Islet precursor cell (in vitro differentiated cells): ENCODE results near the gene HOXC10.

Experiments
- DNase-seq: peaks from one replicate; pipeline ENCODE4 v3.0.0-alpha.2; 2018

HOXC10 gene

DNA sequence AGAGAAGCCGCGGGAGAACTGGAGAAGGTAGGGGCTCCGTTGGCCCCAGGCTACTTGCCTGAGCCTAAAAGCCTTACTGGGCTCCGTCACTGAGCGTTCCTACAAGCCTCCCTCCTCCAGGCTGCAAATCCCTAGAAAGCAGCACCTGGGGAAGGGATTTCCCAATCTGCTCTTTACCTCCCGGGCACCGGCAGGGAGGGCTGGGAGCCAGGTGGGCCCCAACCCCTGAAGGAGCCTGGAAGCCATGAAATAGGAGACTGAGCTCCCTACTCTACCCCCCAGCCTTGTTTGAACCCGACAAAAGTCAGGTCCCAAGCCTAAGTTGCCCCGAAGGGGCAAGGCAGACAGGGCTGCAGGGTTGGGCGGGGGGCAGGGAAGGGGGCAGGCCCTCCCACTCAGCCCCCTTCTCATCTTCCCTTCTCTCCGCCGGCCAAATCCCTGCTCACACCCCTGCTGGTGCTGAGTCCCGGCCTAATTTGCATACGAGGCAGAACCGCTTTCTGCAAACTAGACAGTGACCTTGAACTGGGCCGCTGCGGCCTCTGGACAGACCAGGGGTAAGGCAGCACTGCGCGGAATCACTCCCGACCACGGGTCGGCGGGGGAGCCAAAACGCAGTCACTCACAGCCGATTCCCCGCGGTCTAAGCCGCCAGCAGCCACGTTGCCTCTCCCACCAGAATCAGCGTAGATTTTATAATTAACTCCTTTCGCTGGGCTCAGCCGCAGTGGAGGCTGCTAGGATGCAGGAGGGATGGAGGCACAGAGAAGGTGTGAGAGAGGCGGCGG, 34.0 kb upstream of the HOXC10 start:
- no peak for DNase-seq

DNA sequence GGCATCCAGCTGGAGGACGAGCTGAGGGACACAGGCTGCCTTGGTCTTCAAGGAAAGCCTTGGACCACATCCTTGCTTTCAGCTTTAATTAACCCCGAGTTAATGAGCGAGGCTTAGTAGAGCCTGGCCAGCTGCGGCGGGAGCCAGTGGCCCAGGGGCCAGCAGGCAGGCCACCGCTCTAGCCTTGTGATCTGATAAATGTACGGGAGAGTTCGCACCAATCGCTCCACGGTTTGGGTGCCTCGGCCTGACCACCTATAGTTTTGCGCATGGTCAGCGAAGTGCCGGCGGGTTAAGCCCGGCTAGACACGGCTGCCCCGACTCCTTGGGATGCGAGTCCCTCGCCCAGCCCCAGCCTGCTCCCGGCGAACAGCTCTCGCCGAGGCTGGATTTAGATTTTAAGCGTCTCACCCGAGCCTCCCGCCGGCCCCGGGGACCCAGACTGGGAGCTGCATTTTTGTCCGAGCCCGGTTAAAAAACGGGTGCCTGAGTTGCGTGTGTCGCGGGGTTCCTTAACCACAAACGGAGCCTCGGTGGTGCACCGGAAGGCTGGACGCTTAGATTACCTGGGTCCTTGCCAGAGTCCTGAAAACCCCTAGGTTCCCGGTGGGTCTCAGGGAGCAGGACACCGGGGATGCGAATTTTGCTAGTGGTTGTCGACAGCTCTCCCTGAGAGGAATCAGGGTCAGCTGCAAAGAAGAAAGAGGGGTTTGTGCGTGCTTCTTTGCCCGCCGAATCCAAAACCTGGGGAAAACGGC, 33.2 kb upstream of the HOXC10 start:
- no peak for DNase-seq

DNA sequence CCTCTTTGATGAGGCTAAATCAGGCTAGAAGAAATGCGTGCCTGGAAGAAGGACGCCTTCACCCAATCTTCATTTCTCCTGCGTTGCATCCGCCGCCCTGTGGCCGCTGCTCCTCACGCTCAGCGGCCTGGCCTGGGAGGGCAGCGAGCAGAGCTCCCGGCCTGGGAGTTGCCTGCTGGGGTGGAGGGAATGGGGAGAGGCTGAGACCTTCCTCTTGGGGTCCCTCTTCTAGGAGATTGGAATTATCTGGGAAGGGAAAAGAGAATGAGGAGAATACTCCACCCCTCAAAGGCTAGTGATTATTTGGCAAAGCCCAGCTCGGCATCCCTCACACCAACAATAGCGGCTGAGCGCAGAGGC, 32.6 kb upstream of the HOXC10 start:
- DNase-seq: peak; percentile 81

DNA sequence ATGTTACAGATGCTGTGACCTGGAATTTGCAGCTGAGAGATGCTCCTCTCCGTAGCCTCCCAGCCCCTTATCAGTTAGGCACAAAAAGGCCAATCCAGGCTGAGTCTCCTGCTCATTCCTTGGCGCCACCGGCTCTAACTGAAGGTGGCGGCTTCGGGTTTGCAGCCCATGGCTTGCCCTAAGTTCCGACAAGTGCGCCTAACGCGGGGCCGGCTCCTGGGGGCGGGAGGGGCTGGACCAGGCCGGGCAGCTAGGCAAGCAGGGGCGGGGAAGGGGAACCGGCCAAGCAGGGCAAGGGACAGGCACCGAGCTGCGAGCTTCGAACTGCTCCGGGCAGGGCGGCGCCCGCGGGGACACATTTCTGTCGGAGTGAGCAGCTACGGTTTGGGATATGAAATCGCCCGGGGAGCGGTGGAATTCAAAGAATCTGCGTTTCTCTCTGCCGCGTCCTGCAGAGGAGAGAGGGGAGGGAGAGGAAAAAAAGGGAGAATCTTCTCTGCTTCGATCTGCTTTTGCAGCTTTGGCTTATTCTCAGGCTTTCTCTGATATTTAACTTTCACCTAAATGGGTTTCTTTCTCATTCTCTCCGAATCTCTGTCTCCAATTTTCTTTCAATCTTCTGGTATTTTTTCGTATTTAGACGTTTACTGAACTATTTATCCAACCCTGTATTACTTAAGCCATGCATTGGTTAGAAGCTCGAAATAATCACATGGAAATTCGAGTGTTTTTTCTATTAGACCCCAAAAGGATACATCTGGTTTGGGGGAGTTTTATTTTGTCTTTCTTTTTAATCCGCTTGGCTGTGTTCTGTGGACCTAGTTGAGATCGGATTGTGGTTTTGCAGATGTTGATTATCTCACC, 31.8 kb upstream of the HOXC10 start:
- DNase-seq: peak; percentile 95

DNA sequence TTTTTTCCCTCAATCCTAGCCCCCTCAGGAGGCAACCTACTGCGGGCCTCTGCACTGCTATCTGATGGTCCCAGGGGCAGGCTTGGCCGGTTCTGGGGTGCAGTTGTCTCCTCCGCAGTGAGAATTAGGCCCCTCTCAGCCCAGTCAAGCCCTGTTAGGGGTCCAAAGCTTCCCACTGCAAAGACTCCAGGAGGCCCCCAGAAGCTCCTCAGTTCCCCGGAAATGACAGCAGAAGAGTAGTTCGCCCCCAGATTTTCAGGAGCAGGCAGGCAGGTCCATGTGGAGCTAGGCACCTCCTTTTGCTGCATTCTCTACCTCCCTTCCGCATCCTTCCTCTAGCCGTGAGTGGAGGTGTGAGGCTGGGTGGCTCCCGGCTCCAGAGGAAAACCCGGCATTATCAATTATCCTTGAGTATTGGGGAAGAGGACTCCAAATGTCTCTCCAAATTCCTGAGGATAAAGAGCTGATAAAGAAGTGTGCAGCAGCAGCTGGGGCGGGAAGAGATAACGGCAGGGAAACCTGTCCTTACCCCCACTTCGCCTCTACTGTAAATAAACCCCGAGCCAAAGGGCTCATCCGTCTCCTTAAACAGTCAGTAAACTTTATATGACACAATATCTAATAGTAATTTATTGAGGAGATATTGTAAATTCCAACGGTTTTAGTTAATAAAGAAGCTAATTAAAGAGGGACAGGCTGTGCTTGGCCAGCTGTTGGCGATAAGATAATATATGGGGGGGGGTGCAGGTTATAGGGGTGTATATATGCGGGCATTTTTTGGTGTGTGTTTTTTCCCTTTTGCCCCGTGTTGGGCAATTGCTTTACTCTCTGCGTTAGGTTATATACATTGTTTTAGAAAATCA, 30.9 kb upstream of the HOXC10 start:
- no peak for DNase-seq

DNA sequence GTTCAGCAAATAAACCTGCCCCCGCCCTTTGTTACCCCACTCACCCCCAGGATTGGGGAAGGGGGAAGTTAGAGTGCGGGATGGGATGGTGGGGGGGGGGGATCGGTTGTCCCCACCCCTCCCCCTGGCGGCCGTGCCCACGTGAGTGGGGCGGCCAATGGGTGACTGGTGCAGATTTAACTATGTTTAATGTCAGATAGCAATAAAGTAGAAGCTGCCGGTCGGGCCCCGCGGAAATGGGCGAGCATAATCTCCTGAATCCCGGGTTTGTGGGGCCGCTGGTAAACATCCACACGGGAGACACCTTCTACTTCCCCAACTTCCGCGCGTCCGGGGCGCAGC, 30.3 kb upstream of the HOXC10 start, which contains the start of gene HOXC12:
Gene HOXC12, plus strand, starts transcription at position 210 of the 342 bp plus-strand sequence. Its CDS starts 27 bp downstream, at position 237.
- no peak for DNase-seq

DNA sequence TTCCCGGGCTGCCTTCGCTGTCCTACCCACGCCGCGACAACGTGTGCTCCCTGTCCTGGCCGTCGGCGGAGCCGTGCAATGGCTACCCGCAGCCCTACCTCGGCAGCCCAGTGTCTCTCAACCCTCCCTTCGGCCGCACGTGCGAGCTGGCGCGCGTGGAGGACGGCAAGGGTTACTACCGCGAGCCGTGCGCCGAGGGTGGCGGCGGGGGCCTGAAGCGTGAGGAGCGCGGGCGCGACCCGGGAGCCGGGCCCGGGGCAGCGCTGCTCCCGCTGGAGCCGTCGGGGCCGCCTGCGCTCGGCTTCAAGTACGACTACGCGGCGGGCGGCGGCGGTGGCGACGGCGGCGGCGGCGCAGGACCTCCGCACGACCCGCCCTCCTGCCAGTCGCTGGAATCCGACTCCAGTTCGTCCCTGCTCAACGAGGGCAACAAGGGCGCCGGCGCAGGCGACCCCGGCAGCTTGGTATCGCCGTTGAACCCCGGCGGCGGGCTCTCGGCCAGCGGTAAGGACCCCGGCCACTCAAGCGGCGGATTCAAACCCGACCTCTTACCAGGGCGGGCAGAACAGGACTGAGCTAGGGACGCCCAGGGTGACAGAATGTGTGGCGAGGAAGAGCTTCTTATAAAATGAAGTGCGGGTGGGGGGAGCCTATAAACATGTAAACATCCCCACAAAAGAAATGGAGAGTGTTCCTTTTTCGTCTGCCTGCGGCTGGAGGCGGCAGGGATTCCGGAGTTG, 29.7 kb upstream of the HOXC10 start:
- DNase-seq: no peak

DNA sequence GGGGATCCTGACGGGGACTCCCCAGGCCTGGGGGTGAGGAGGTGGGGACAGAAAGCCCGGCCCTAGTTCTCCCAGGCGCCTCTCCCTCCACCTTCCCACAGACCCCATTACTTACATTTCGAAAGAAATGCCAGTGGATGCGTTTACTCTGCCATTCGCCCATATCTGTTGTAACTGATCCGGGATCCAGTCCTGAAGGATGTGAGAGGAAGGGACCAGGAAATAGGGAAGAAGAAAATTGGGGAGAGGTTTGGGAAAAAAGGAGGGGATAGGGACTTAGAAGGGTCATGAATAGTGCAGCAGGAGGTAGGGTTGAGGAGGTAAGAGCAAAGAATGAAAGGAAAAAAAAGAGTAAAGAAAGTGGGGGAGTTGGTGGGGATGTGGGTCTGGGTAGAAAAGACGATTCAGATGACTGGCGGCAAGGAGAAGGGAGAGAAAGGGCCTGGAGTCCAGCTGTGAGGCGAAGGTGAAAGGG, 29.1 kb upstream of the HOXC10 start:
- DNase-seq: no peak

DNA sequence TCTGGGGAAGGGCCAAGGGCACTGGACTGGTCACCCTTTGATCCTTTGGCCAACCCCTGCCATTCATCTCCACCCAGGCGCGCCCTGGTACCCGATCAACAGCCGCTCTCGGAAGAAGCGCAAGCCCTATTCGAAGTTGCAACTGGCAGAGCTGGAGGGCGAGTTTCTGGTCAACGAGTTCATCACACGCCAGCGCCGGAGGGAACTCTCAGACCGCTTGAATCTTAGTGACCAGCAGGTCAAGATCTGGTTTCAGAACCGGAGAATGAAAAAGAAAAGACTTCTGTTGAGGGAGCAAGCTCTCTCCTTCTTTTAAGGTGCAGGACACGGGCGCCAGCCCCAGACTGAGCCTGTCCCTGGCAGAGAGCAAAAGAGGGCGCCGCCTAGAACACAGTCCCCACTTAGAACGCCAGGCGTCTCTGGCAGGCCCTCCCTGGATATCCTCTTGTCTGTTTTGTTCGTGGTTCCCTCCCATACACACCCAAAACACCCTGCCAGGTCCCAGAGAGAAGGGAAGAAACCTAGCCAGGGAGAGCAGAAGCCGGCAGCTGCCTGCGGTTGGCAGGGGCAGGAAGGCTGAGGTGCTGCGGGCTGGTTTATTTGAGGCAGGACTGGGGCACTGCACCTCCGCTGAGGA, 28.6 kb upstream of the HOXC10 start:
- DNase-seq: no peak

DNA sequence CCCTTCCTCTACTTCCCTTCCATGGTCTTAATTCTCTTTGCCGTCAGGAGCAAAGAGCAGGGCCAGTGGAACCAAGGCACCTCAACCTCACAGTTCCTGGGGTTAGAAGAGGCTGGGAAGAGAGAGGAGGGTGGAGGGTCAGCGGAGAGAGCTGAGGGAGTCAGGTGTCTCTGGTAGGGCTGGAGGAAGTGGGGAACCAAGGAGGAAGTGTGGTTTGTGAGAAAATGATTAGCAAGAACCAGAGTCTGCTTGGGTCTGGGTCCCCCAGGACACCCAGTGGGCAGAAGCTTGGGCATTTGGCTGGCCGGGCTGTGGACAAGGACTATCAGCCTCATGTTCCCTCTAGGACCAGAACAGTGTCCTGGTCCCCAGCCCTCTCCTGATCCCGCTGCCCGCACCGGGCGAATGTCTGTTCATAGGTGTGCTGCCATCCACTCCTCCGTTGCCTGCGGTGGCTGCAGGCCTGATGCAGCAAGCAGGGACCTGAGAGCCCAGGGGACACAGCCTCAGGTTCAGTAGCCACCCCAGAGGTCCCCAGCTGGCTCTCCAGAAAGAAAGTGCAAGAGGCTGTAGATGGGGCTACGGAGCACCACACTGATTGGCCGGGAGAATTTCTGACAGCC, 27.9 kb upstream of the HOXC10 start:
- no peak for DNase-seq

DNA sequence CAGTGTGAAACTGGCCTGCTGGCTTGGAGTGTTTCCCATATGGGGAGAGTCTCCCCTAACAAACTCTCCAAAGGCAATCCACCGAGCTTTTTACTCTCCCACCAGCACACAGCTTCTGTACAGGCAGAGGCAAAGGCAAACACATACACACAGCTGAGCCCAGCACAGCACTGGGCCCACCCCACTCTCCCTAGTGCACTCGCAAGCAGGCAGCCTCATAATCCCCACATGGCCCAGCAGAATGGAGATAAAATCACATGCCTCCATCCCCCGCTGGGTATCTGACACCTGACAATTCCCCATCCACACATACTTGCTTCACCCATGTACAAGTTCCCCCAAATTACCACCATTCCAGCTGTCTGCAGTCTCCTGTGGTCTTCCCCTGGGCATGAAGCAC, 26.8 kb upstream of the HOXC10 start:
- DNase-seq: no peak

DNA sequence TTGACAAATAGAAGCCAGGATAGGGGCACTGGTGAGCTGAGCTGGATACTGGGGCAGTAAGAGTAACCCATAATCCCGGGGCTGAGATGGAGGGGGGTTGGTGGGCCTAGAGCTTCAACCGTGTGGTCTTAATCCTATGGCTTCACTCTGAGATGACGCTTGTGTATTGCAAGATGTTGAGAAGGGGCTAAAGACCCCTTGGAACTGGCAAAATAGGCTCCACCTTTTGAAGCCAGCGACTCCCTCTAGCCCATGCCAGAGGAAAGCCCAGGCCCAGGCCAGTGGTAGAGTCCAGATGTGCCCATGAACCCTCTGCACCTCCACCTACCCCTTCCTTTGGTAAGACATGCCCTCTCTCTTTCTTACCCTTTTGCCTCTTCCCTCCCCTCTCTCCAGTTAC, 25.6 kb upstream of the HOXC10 start:
- no peak for DNase-seq

DNA sequence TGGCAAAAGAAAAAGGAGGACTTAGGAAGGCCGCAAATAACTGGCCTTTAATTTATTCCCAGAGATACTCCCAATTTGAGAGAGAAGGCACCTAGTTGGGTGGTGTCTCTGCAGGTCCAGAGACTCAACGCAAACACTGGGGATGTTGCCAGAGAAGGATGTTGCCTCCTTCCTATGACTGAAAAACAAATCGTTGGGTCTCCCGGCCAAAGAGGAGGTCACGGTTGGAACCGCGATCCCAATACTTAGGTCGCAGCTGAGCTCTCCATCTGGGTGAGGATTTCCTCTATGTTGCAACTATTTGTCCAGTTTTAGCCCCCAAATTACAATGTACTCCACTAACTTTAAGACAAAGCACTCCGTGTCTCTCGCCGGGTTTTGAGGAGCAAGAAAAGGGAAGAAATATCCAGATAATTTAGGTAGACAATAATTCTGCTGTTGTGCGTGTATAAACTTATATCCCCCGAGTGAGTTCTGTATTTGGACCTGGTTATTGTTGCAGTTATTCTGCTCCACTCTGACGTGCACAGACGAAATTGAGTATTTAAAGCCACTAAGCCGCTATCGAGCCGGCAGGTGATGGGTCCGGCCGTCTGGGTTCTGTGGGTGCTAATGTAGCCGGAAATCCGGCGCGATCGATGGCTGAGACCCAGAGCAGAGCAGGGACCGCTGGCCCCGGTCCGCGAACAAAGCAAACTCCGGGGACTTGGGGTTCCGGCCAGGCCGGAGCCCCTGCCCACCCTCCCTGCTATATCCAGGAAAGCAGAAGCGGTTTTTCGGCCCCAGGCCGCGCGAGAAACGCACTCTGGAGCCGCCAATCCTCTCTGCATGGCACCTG, 24.5 kb upstream of the HOXC10 start:
- peak; percentile 52 for DNase-seq

DNA sequence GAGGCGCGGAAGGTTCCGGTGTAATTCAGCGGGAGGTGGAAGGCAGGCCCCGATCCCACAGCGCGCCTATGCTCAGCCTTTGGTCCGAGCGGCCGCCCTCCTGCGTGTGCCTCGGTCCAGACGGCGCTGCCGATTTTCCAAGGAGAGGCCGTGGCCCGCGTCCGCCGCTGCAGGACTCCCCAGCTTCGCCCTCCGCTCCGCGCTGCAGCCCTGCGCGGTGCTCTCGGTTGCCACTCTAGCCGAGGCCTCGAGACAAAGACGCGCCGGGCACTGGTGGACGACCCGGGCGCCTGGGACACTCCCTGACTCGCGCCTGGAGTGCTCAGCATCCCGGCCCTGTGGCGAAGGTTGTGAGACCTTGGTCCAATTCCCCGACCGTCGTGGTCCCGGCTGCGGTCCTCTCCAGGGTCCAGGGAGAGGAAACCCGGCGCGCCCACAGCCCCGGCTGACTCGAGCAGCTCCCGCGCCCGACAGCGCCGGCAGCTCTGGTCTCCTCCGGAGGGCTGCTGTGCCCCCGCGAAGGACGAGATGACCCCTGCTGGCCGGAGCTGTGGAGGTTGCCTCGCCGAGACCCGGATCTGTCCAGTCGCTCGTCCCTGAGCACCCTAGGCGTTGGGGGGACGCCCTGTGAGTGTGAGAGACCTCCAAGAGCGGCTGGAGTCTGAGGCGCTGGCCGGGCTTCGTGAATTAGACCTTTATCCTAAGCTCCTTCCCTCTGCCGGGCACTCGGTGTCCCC, 23.8 kb upstream of the HOXC10 start:
- DNase-seq: peak; percentile 93

DNA sequence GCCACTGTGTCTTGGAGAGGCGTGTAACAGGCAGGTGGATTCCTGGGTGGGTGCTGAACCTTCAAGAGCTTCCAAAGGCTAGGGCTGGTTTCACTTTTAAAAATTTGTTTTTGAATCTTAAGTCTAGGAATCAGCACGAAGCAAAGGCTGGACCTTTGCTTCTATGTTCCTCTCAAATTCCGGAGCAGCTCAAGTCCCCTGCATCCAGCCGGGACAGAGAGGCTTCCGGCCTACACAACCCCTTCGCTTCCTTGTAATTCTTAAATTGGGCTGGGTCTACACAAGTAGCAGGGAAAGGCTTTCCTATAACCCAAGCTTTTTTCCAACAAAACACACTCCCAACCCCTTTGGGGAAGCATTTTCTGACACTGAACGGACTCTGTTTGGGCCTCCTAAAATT, 21.9 kb upstream of the HOXC10 start:
- DNase-seq: no peak

DNA sequence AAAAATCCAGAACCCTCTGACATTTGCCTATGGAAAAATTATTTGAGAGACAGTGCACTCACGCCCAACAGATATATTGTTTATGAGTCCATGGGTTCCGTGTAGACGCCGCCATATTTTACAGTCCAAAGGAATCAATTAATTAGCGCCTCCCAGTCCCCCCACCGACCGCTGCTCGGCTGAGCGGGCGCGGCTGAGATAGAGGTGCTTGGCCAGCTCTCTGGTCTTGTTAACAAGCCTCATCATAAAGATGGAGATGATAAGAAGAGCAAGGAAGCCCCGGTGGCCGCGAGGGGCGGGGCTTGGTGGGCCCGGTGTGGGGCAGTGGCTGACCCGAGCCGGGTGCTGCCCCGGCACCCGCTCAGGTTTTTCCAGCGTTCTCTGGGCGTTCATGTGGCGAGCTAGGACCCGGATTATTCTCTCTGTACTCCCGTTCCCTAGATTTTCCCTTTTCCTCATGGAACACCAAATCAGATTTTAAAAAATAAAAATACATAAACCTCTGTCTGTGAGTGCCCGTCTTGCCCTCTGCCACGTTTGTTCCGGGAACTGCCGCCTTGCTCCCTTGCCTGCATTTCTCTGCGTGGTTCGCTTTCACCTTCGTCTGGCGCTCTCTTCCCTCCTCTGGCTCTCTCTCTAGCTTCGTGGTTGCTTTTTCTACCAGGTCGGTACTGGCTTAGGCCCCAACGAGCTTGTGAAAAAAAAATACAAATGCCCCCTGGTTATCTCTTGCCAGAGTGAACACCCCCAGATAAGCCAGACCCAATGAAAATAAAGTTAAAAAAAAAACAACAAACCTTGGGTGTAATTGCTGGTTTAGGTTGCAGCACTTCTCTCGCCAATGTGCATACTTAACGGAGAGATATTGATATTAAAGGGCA, 21.3 kb upstream of the HOXC10 start:
- DNase-seq: peak; percentile 87

DNA sequence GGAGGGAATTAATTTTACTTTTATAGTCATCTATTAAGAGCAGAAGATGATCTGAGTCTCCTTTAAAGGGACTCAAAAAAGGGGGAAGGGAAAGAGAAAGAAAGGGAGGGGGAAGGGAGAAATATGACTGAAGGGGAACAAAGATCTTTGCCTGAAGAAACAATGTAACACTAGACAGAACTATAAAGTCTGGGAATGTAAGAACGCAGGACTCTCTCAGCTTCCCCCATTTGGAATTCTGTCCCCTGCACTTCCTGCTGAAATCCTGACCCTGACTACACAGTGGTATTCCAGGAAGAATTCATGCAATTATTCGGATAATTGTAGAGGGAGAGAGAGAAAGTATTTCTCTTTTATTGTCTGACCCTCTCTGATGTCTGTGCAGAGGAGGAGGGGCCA, 20.6 kb upstream of the HOXC10 start:
- DNase-seq: no peak
